Sigmoid colon (tissue), 7 donors: ENCODE measurements around the gene GIGYF2. TPM values are rescaled to one million over a fixed set of nuclear protein-coding genes. Genes with fewer than 3 reads are reported as not detected.
A peak's percentile ranks its signal among the peaks of the same experiment; 100 is the strongest.

Experiments used
- DNase-seq: peaks from one replicate; pipeline ENCODE4 v3.0.0-alpha.2; 2019
- H3K27ac ChIP-seq, 4 donors: fragments of 200-600 bp; sonication (generic); one replicate each; pipeline ENCODE4 v1.5.1; 2016 to 2019; ENCODE audit warnings: mild to moderate bottlenecking in 1 of 4
- H3K27me3 ChIP-seq, 3 donors: fragments of 200-600 bp; sonication (generic); one replicate each; pipeline ENCODE4 v1.5.1; 2019; ENCODE audit warnings: mild to moderate bottlenecking in 1 of 3
- H3K36me3 ChIP-seq, 4 donors: fragments of 200-600 bp; sonication (generic); one replicate each; pipeline ENCODE4 v1.5.1; 2016 to 2019
- H3K4me1 ChIP-seq, 4 donors: fragments of 200-600 bp; sonication (generic); one replicate each; pipeline ENCODE4 v1.5.1; 2017 to 2019
- H3K4me3 ChIP-seq, 4 donors: fragments of 200-600 bp; sonication (generic); one replicate each; pipeline ENCODE4 v1.5.1; 2017 to 2019; ENCODE audit warnings: mild to moderate bottlenecking in 2 of 4, moderate library complexity in 1 of 4
- H3K9me3 ChIP-seq, 4 donors: fragments of 200-600 bp in 3 of 4; sonication (generic) in 3 of 4; one replicate each; pipeline versions ENCODE4 v1.5.1 to v1.6.1; 2013 to 2019
- CTCF ChIP-seq, 4 experiments: fragments of 450-650 bp in 3 of 4; fragments of 200-600 bp in 1 of 4; IDR thresholded peaks; one replicate each; pipeline ENCODE4 v1.5.1; 2016 to 2019; ENCODE audit warnings: antibody characterized with exemption in 4 of 4, mild to moderate bottlenecking in 3 of 4, moderate library complexity in 2 of 4
- EP300 ChIP-seq, 4 donors: sonication (generic); formaldehyde crosslinking; IDR thresholded peaks; one replicate each; pipeline ENCODE4 v1.6.1; 2017; ENCODE audit warnings: antibody characterized with exemption in 4 of 4
- POLR2A ChIP-seq, 2 donors: fragments of 450-650 bp; IDR thresholded peaks; one replicate each; pipeline ENCODE4 v1.6.1; 2016; ENCODE audit warnings: antibody characterized with exemption in 2 of 2, mild to moderate bottlenecking in 2 of 2, moderate library complexity in 2 of 2
- POLR2AphosphoS5 ChIP-seq, 4 donors: sonication (generic); formaldehyde crosslinking; IDR thresholded peaks; one replicate each; pipeline ENCODE4 v1.6.1; 2017; ENCODE audit warnings: antibody characterized with exemption in 4 of 4
- WGBS, 2 donors: extraction: QIAGEN DNeasy Blood & Tissue Kit; methylation state at CpG; one replicate each; pipeline ENCODE4 v1.1.7; 2013; 5-methylcytosine and 5-hydroxymethylcytosine counted together
- intact Hi-C: fragments of 100-400 bp; cut with DNase I; formaldehyde crosslinking; loops from one replicate; pipeline ENCODE4 v1.15.1; 2023
- polyA plus RNA-seq, 3 donors: library from polyadenylated mRNA; stranded (reverse); fragments of 200-250 nt; gene quantifications; one replicate each; pipeline ENCODE4 v1.2.3, GENCODE V29; 2013
- total RNA-seq, 4 donors: library from RNA; depleted of rRNA; stranded (reverse); fragments of >200 nt; gene quantifications; one replicate each; pipeline ENCODE4 v1.1.0, GENCODE V29; 2016
- donor health status: healthy with polysubstance abuse.
- donor health status: Bipolar disorder and iron deficiency.
- donor health status: healthy.

The GIGYF2 gene
- total and polyA plus RNA-seq, 7 donors: 10.2 to 90.0 (median 62.9) TPM

GRCh38 chr2:232871418-232871834 lies 174.3 kb downstream of the GIGYF2 start:
- peak; percentile 48 for DNase-seq
- TF ChIP-seq POLR2AphosphoS5 (IDR thresholded peaks at IDR 0.05) (no peak), CTCF (IDR thresholded peaks at IDR 0.05) (no peak), EP300 (IDR thresholded peaks at IDR 0.05) (no peak), POLR2A (IDR thresholded peaks at IDR 0.05) (no peak)
- H3K4me1 ChIP-seq: peaks cover 0 to 11% (median 10%) of the 10 kb centered on the region in 4 donors
- intact Hi-C loops: no loop called here
- H3K27me3 ChIP-seq: peaks cover 10 to 16% (median 16%) of the 10 kb centered on the region in 3 donors
- H3K27ac ChIP-seq: no peak overlapping the region
- 77 to 81% methylated on average over 15 of the region's 15 CpGs for WGBS, 2 donors
- H3K4me3 ChIP-seq: no peak overlapping the region
- H3K36me3 ChIP-seq: no peaks in the 10 kb centered on the region
- H3K9me3 ChIP-seq: no peaks in the 10 kb centered on the region

- Histone ChIP-seq H3K27ac (no peak overlapping the region), H3K9me3 (no peaks in the 10 kb centered on the region), H3K36me3 (no peaks in the 10 kb centered on the region), H3K27me3 (peaks cover 16 to 23% (median 23%) of the 10 kb centered on the region in 3 donors), H3K4me1 (peaks cover 0 to 18% (median 16%) of the 10 kb centered on the region in 4 donors), H3K4me3 (no peak overlapping the region)
- no peak for TF ChIP-seq CTCF (IDR thresholded peaks at IDR 0.05)
- peak in 1 of 4 donors; percentile 8 for TF ChIP-seq POLR2AphosphoS5 (IDR thresholded peaks at IDR 0.05)
- WGBS, 2 donors: 89 to 92% methylated on average over 22 of the region's 22 CpGs
- peak; percentile 81 for DNase-seq
- intact Hi-C loops: no loop called here
Observed at GRCh38 chr2:232871835-232872736, 175.0 kb downstream of the GIGYF2 start.

GRCh38 chr2:232872826-232873225 lies 175.7 kb downstream of the GIGYF2 start:
- peak; percentile 64 for DNase-seq
- 89 to 91% methylated on average over 9 of the region's 9 CpGs for WGBS, 2 donors
- H3K36me3 ChIP-seq: no peaks in the 10 kb centered on the region
- peaks cover 0 to 20% (median 16%) of the 10 kb centered on the region in 4 donors for H3K4me1 ChIP-seq
- H3K4me3 ChIP-seq: no peak overlapping the region
- H3K9me3 ChIP-seq: no peaks in the 10 kb centered on the region
- H3K27ac ChIP-seq: no peak overlapping the region
- H3K27me3 ChIP-seq: peaks cover 17 to 28% (median 24%) of the 10 kb centered on the region in 3 donors
- TF ChIP-seq POLR2AphosphoS5 (IDR thresholded peaks at IDR 0.05) (no peak), EP300 (IDR thresholded peaks at IDR 0.05) (no peak), CTCF (IDR thresholded peaks at IDR 0.05) (no peak), POLR2A (IDR thresholded peaks at IDR 0.05) (no peak)
- intact Hi-C loops: no loop called here

- H3K9me3 ChIP-seq: no peaks in the 10 kb centered on the region
- no peak overlapping the region for H3K27ac ChIP-seq
- WGBS, 2 donors: 70 to 86% methylated on average over 14 of the region's 14 CpGs
- peaks cover 17 to 28% (median 24%) of the 10 kb centered on the region in 3 donors for H3K27me3 ChIP-seq
- TF ChIP-seq CTCF (IDR thresholded peaks at IDR 0.05): no peak
- peak; percentile 62 for DNase-seq
- H3K4me3 ChIP-seq: no peak overlapping the region
- intact Hi-C loops: no loop called here
- no peaks in the 10 kb centered on the region for H3K36me3 ChIP-seq
- H3K4me1 ChIP-seq: peaks cover 0 to 20% (median 16%) of the 10 kb centered on the region in 4 donors
Observed at GRCh38 chr2:232873292-232873908, 176.3 kb downstream of the GIGYF2 start.
